ENCODE results near the gene PLPPR5. TPM values are rescaled to one million over a fixed set of nuclear protein-coding genes. Genes with fewer than 3 reads are reported as not detected.

The PLPPR5 gene
- total and polyA plus RNA-seq, 2 of the 4 experiments (the other 2 are of a cell fraction), result under 0.01 to 0.05 TPM

- Histone ChIP-seq H2AK9ac (replicated peaks; ENCODE audit: low read depth, low read length, poor library complexity) (no peak overlapping the region), H4K5ac (ENCODE audit: low read depth, low read length) (no peak overlapping the region), H3K79me1 (ENCODE audit: low read depth in 1 of 2, low read length in 2 of 2) (no peaks in the 10 kb centered on the region), H2AK5ac (ENCODE audit: low read depth, low read length) (no peak overlapping the region), H4K8ac (ENCODE audit: low read depth in 2 of 2, low read length in 2 of 2) (no peak overlapping the region), H3K18ac (ENCODE audit: low read depth, low read length) (no peak overlapping the region), H3K36me3 (ENCODE audit: control insufficient read depth, insufficient read depth, low read length) (no peaks in the 10 kb centered on the region), H3K4me1 (ENCODE audit: control insufficient read depth, insufficient read depth, low read length) (no peaks in the 10 kb centered on the region), H3K4ac (ENCODE audit: low read depth, low read length) (no peak overlapping the region), H3K14ac (replicated peaks; ENCODE audit: low read depth, low read length) (no peak overlapping the region), H2BK20ac (ENCODE audit: low read depth, low read length) (no peak overlapping the region), H3K23ac (ENCODE audit: low read depth, low read length) (no peak overlapping the region), H2BK5ac (ENCODE audit: low read depth, low read length, poor library complexity, severe bottlenecking) (no peak overlapping the region), H3K9me3 (ENCODE audit: control insufficient read depth, insufficient read depth, low read length) (no peaks in the 10 kb centered on the region), H3K9me1 (ENCODE audit: insufficient read depth, low read length) (no peaks in the 10 kb centered on the region), H4K91ac (ENCODE audit: insufficient read depth, low read depth, low read length) (no peak overlapping the region), H2AFZ (replicated peaks; ENCODE audit: low read length, poor library complexity) (no peak overlapping the region), H3K56ac (ENCODE audit: extremely low read depth, insufficient read depth, low read length) (no peak overlapping the region), H3K4me3 (ENCODE audit: insufficient read depth, low read depth, low read length) (no peak overlapping the region), H3K27me3 (ENCODE audit: control insufficient read depth, insufficient read depth, low read length) (no peaks in the 10 kb centered on the region), H2BK15ac (ENCODE audit: low read depth, low read length) (no peak overlapping the region), H4K20me1 (ENCODE audit: insufficient read depth, low read length) (no peaks in the 10 kb centered on the region), H3K9ac (ENCODE audit: low read depth, low read length) (no peak overlapping the region), H3K4me2 (ENCODE audit: low read depth, low read length) (no peak overlapping the region), H3K27ac (ENCODE audit: insufficient read depth, low read length) (no peak overlapping the region), H2BK120ac (ENCODE audit: low read depth, low read length) (no peak overlapping the region)
- DNase-seq (no peak), ATAC-seq (ENCODE audit: low read depth) (no peak)
- in situ Hi-C loops (cut with MboI; ENCODE audit: low sequenced_read_pairs), result loop anchor here (25.0 kb wide), 1 partner anchor 612 kb away; no protein-coding TSS in a partner anchor
- intact Hi-C loops (cut with micrococcal nuclease), result no loop called here
- POLR2A ChIA-PET (ENCODE audit: unreplicated experiment), result no interaction called here
- TF ChIP-seq CEBPB (IDR thresholded peaks at IDR 0.05; ENCODE audit: low read depth, low read length) (no peak), NFE2L2 (IDR thresholded peaks at IDR 0.05; ENCODE audit: low read depth, low read length) (no peak), POLR2A (IDR thresholded peaks at IDR 0.05; ENCODE audit: low read depth, low read length) (no peak), SMC3 (IDR thresholded peaks at IDR 0.05; ENCODE audit: low read depth, low read length) (no peak), ELK1 (IDR thresholded peaks at IDR 0.05; ENCODE audit: borderline replicate concordance, low read depth, low read length) (no peak), RFX5 (IDR thresholded peaks at IDR 0.05; ENCODE audit: low read depth, low read length) (no peak), CHD1 (IDR thresholded peaks at IDR 0.05; ENCODE audit: low read depth, low read length) (no peak), BHLHE40 (IDR thresholded peaks at IDR 0.05; ENCODE audit: low read depth, low read length) (no peak), MAFK (IDR thresholded peaks at IDR 0.05; ENCODE audit: low read depth, low read length) (no peak), FOS (IDR thresholded peaks at IDR 0.05; ENCODE audit: low read depth, low read length) (no peak), RCOR1 (IDR thresholded peaks at IDR 0.05; ENCODE audit: insufficient replicate concordance, low read length) (no peak), MAZ (IDR thresholded peaks at IDR 0.05; ENCODE audit: borderline replicate concordance, low read depth, low read length) (no peak), MXI1 (IDR thresholded peaks at IDR 0.05; ENCODE audit: borderline replicate concordance, low read depth, low read length) (no peak)
- TF ChIP-seq, protein P1, sequence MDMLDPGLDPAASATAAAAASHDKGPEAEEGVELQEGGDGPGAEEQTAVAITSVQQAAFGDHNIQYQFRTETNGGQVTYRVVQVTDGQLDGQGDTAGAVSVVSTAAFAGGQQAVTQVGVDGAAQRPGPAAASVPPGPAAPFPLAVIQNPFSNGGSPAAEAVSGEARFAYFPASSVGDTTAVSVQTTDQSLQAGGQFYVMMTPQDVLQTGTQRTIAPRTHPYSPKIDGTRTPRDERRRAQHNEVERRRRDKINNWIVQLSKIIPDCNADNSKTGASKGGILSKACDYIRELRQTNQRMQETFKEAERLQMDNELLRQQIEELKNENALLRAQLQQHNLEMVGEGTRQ (IDR thresholded peaks at IDR 0.05; ENCODE audit: low read depth, low read length), result no peak
- TF ChIP-seq, protein P2, sequence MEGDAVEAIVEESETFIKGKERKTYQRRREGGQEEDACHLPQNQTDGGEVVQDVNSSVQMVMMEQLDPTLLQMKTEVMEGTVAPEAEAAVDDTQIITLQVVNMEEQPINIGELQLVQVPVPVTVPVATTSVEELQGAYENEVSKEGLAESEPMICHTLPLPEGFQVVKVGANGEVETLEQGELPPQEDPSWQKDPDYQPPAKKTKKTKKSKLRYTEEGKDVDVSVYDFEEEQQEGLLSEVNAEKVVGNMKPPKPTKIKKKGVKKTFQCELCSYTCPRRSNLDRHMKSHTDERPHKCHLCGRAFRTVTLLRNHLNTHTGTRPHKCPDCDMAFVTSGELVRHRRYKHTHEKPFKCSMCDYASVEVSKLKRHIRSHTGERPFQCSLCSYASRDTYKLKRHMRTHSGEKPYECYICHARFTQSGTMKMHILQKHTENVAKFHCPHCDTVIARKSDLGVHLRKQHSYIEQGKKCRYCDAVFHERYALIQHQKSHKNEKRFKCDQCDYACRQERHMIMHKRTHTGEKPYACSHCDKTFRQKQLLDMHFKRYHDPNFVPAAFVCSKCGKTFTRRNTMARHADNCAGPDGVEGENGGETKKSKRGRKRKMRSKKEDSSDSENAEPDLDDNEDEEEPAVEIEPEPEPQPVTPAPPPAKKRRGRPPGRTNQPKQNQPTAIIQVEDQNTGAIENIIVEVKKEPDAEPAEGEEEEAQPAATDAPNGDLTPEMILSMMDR (conservative IDR thresholded peaks at IDR 0.05; ENCODE audit: low read depth, low read length), result no peak
- BruUV-seq (replicated peaks), result no TSS peak
- CTCF ChIA-PET, result no interaction called here
- dilution Hi-C loops (cut with HindIII; ENCODE audit: low sequenced_read_pairs, unreplicated experiment), result no loop called here
- WGBS, 2 experiments (ENCODE audit: extremely low coverage in 2 of 2, insufficient read length in 1 of 2), result no CpG with 5 or more reads among the region's 2 CpGs
Observed at GRCh38 chr1:98874828-98875227, 129.8 kb downstream of the PLPPR5 start.
